Mucosa of descending colon (tissue), 3 donors: ENCODE results near the gene CAPN6. TPM values are rescaled to one million over a fixed set of nuclear protein-coding genes. Genes with fewer than 3 reads are reported as not detected.

Experiments used
- ATAC-seq: fragments of 200-7000 bp; cut with Tn5 transposase; one replicate; pipeline ENCODE4 v1.9.1; 2020; ENCODE audit warnings: mild to moderate bottlenecking, moderate library complexity
- DNase-seq, 3 donors: peaks; one replicate each; pipeline ENCODE4 v3.0.0-alpha.2; 2020
- H3K36me3 ChIP-seq: fragments of 200-600 bp; one replicate; pipeline ENCODE4 v1.8.0; 2021; ENCODE audit warnings: low read depth, mild to moderate bottlenecking
- H3K4me1 ChIP-seq: fragments of 200-600 bp; one replicate; pipeline ENCODE4 v1.8.0; 2021; ENCODE audit warnings: low read depth, mild to moderate bottlenecking
- H3K4me3 ChIP-seq: fragments of 200-600 bp; one replicate; pipeline ENCODE4 v1.8.0; 2021; ENCODE audit warnings: mild to moderate bottlenecking
- H3K9me3 ChIP-seq: fragments of 200-600 bp; one replicate; pipeline ENCODE4 v1.8.0; 2021; ENCODE audit warnings: mild to moderate bottlenecking
- CTCF ChIP-seq: fragments of 200-600 bp; IDR thresholded peaks from one replicate; pipeline ENCODE4 v1.8.0; 2022; ENCODE audit warnings: antibody characterized with exemption, mild to moderate bottlenecking
- intact Hi-C, 2 donors: fragments of 100-400 bp; cut with DNase I in 1 of 2; cut with micrococcal nuclease in 1 of 2; formaldehyde crosslinking; loops; one replicate each; pipeline versions ENCODE4 v1.11.0 to v1.11.1; 2022; cut with DNase I, micrococcal nuclease
- total RNA-seq, 3 donors: library from RNA; stranded (reverse); fragmentation: NEBNext Ultra II Directional in 2 of 3; extraction: Animal tissue kit (Norgen Biotek cat#: 25700) in 2 of 3; gene quantifications; one replicate each; pipeline versions ENCODE4 v1.2.1 to v1.2.4, GENCODE V29; 2021 to 2023
- donor health status: DM: no; HTN: no; CAD: no; lungs with moderate emphysema.
- donor health status: DM: no; HTN: no; CAD: no.
- donor health status: DM: no; HTN: yes; CAD: no.

The CAPN6 gene
- total RNA-seq, 3 donors from 2014 or later, result 0.75 to 4.9 (median 1.7) TPM

GRCh38 chrX:111254896-111255693 is 15.2 kb downstream of the CAPN6 start:
- DNase-seq, result no peak
- Histone ChIP-seq H3K4me3 (no peak overlapping the region), H3K36me3 (no peaks in the 10 kb centered on the region), H3K4me1 (no peaks in the 10 kb centered on the region), H3K9me3 (no peaks in the 10 kb centered on the region)
- no peak for ATAC-seq
- intact Hi-C loops, result no loop called here
- TF ChIP-seq CTCF, result no peak

- intact Hi-C loops, result no loop called here
- TF ChIP-seq CTCF, result no peak
- no peaks in the 10 kb centered on the region for H3K36me3 ChIP-seq
- H3K4me1 ChIP-seq, result no peaks in the 10 kb centered on the region
- DNase-seq (no peak), ATAC-seq (no peak)
- H3K4me3 ChIP-seq, result no peak overlapping the region
- H3K9me3 ChIP-seq, result no peaks in the 10 kb centered on the region
These were observed 26.0 kb downstream of the CAPN6 start for GRCh38 chrX:111244235-111244750.

DNA sequence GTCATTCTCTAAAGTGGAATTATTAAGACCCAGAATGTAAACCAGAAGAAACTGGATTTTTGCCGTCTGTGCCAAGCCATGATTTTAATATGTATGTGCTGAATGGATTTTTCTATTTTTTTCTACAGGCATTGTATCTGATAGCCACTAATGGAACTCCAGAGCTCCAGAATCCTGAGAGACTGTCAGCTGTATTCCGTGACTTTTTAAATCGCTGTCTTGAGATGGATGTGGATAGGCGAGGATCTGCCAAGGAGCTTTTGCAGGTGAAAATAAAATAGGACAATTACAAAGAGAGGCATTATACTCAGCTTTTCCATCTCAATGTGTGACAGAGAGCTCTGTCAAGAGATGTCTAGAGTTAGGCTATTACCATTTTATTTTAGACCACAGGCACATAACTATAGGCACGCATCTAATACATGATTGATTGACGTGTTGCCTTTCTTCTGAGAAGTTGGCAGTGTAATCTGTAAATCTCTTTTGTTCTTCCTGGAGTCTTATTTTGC is 53.9 kb downstream of the CAPN6 start:
- ATAC-seq (no peak), DNase-seq (no peak)
- H3K4me3 ChIP-seq, result no peak overlapping the region
- H3K9me3 ChIP-seq, result no peaks in the 10 kb centered on the region
- intact Hi-C loops, result no loop called here
- TF ChIP-seq CTCF, result no peak
- no peaks in the 10 kb centered on the region for H3K4me1 ChIP-seq
- no peaks in the 10 kb centered on the region for H3K36me3 ChIP-seq

GRCh38 chrX:111207851-111208250 is 62.4 kb downstream of the CAPN6 start:
- no peaks in the 10 kb centered on the region for H3K4me1 ChIP-seq
- no peaks in the 10 kb centered on the region for H3K9me3 ChIP-seq
- TF ChIP-seq CTCF, result no peak
- no peak overlapping the region for H3K4me3 ChIP-seq
- ATAC-seq (no peak), DNase-seq (no peak)
- no peaks in the 10 kb centered on the region for H3K36me3 ChIP-seq
- intact Hi-C loops, result no loop called here

DNA sequence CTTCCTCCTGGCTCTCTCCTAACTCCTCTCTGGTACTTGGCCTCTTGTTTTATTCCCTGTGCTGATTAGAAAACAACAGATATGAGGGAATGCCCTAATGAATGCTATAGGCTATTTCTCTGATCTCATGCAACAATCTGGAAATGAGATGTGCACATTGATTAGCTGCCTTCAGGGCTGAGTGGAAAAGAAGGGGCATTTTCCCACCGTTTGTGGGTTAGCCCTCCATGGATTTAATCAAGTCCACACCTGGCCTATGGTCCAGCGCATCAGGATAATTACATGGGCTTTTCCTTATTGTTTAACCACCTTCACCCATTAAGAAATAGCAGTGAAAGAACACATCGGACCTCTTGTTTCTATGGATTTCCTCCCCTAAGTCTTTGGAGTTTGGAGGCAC is 70.0 kb downstream of the CAPN6 start:
- DNase-seq (no peak), ATAC-seq (no peak)
- TF ChIP-seq CTCF, result no peak
- Histone ChIP-seq H3K36me3 (no peaks in the 10 kb centered on the region), H3K4me1 (no peaks in the 10 kb centered on the region), H3K4me3 (no peak overlapping the region), H3K9me3 (no peaks in the 10 kb centered on the region)
- intact Hi-C loops, result no loop called here
